ENCODE data around the gene EBPL. TPM values are rescaled to one million over a fixed set of nuclear protein-coding genes. Genes with fewer than 3 reads are reported as not detected.
A peak's percentile ranks its signal among the peaks of the same experiment; 100 is the strongest.

EBPL gene
- total RNA-seq, 4 donors from 2014 or later: 36.1 to 51.7 (median 39.6) TPM

DNA sequence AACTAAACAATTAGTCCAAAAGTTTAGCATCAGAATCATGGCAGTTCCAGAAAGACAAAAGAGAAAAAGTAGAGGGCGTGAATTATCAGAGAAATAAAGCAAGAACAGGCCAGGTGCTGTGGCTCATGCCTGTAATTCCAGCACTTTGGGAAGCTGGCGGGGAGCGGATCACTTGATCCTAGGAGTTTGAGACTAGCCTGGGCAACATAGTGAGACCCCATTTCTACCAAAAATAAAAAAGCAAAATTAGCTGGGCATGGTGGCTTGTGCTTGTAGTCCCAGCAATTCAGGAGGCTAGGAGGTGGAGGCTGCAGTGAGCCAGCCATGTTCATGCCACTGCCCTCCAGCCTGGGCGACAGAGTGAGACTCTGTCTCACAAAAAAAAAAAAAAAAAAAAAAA, 44.6 kb downstream of the EBPL start:
- DNase-seq (ENCODE audit: low spot score): no peak
- TF ChIP-seq, protein P1, sequence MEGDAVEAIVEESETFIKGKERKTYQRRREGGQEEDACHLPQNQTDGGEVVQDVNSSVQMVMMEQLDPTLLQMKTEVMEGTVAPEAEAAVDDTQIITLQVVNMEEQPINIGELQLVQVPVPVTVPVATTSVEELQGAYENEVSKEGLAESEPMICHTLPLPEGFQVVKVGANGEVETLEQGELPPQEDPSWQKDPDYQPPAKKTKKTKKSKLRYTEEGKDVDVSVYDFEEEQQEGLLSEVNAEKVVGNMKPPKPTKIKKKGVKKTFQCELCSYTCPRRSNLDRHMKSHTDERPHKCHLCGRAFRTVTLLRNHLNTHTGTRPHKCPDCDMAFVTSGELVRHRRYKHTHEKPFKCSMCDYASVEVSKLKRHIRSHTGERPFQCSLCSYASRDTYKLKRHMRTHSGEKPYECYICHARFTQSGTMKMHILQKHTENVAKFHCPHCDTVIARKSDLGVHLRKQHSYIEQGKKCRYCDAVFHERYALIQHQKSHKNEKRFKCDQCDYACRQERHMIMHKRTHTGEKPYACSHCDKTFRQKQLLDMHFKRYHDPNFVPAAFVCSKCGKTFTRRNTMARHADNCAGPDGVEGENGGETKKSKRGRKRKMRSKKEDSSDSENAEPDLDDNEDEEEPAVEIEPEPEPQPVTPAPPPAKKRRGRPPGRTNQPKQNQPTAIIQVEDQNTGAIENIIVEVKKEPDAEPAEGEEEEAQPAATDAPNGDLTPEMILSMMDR (IDR thresholded peaks at IDR 0.05): no peak
- no peak for ATAC-seq (ENCODE audit: low FRiP score)

DNA sequence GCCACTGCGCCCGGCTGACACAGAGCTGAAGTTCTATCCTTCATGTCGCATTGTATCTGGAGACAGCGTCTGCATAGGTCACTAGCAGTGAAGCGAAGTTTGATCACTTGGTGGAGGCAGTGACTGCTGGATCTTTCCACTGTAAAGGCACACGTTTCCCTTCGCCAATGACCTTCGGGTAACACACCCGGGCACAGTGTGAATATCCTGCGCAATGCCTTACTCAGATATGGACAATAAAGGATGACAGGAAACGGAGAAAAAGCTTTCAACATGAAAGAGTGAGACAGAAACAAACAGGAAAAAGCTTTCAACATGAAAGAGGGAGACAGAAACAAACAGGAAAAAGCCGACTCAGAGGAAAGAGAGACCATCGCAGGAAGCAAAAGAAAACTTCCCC, 45.8 kb downstream of the EBPL start:
- no peak for ATAC-seq (ENCODE audit: low FRiP score)
- TF ChIP-seq, protein P1 (IDR thresholded peaks at IDR 0.05): no peak
- no peak for DNase-seq (ENCODE audit: low spot score)

DNA sequence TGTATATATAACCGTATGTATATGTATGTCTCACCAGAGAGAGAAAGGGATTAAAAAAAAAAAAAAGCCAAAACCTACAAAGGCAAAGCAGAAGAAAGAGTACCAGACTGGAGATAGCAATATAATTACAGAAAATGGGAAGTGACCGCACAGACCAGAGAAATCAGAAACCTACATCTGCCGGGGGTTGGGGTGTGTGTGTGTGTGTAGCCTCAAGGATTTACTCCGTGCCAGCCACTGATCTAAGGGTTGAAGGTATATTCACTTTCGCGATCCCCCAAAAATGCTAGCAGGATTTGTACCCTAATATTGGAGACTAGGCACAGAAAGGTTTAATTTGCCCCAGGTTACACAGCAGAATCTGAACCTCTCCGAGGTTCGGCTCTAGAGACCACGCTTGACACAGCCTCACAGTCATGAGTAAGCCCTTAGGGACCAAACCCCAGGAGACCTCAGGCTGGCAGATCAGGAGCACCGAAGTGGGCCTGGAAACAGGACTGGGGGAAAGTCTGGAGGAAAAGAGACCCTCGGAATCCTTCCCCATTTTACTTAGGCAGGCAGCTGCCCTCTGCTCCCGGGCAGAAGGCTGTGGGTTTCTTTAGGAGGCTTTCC, 48.1 kb downstream of the EBPL start:
- ATAC-seq (ENCODE audit: low FRiP score): no peak

DNA sequence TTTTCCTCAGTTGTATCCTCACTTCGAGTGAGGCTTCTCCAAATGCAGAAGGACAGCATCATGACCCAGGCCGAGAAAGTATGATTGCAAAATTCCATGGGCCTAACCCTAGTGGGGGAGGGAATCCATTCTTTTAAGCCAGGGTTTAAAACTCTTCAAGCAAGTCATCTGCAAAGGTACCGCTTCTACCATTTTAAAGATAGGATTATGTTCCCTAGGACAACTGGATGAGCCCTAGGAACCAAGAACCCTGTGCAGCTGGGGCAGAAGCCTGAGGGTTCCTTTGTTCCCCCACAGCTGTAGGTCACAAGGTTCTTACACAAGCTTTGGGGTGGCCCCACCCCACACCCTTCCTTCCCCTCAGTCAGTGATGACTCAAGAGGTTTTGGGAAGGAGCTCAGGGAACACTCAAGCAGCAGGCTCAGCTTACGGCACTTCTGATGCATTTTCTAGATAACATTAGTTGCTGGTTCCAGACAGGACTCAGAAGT, 49.4 kb downstream of the EBPL start:
- TF ChIP-seq, protein P1 (IDR thresholded peaks at IDR 0.05): no peak
- ATAC-seq (ENCODE audit: low FRiP score) (peak; percentile 78), DNase-seq (ENCODE audit: low spot score) (no peak)

More for the DNA sequence above, 48.1 kb downstream of the EBPL start:
- TF ChIP-seq, protein P1 (IDR thresholded peaks at IDR 0.05): no peak
- no peak for DNase-seq (ENCODE audit: low spot score)

DNA sequence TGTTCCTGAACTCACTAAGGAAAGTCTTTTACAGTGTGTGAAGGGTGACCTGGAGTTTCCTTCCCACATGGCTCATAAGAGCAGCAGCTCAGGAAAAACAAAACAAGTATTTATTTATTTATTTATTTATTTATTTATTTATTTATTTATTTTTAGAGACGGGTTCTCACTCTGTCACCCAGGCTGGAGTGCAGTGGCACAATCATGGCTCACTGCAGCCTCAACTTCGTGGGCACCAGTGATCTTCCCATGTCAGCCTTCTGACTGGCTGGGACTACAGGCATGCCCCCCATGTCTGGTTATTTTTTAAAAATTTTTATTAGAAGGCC, 52.6 kb downstream of the EBPL start:
- no peak for ATAC-seq (ENCODE audit: low FRiP score)
- TF ChIP-seq, protein P1 (IDR thresholded peaks at IDR 0.05): no peak
- DNase-seq (ENCODE audit: low spot score): no peak

DNA sequence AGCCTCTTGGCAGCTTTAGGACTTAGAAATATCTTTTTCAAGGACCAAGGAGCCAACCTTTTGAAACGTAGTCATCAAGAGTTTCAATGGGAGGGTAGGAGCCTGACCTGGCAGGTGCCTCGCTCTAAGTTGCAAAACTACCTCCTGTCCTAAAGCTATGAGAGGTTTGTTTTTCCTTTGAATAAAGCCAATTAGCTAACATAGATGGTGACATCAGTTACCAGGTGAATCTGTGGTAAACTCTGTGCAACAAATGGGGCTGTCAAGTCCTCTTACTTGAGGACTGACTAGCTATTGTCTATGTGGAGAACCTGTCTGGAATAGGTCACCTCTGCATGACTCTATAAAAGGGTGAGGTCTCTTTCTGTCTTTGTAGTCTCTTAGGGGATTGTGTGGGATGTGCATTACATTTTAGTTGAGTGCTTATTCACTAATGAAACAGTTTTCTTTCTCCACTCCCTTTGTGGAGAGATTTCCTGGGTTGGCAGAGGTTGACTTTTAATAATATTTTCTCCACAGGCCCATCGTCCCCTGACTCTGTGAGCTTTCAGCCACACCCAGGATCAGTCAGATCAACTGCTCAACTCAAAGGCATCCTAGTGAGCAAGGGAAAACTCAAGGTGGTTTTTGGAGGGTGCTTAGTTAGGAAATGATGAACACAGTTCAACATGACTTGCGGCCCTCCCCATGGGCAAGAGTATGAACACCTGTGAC, 53.1 kb downstream of the EBPL start:
- TF ChIP-seq, protein P1 (IDR thresholded peaks at IDR 0.05): no peak
- ATAC-seq (ENCODE audit: low FRiP score) (no peak), DNase-seq (ENCODE audit: low spot score) (no peak)

DNA sequence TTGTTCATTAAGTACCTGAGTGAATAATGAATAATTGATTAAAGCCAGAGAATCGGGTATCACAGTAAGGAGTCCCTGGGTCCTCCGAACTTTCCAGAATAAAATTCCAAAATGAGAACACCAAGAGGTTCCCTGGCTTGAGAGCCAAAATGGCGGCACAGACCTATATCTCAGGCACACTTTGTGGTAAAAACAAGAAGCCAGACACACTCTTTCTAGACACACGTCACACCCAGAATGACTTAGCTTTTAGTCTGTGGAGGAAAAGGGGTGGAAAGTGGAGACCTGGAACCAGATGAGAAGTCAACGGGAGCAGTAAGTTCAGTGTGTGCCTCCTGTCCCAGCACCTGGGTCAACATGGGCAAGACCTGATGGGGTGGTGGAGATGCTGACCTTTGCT, 54.6 kb downstream of the EBPL start:
- DNase-seq (ENCODE audit: low spot score): no peak
- TF ChIP-seq, protein P1 (IDR thresholded peaks at IDR 0.05): no peak
- no peak for ATAC-seq (ENCODE audit: low FRiP score)

All from omental fat pad (tissue), 4 donors.